GM12865 (cell line): Measurements from ENCODE around the gene DIDO1.

Experiments
- DNase-seq: peaks from one replicate; pipeline ENCODE4 v3.0.0; 2010; ENCODE audit warnings: low read depth
- H3K4me3 ChIP-seq: 2 replicates; pipeline ENCODE4 v1.5.1; 2011; ENCODE audit warnings: mild to moderate bottlenecking, low read depth, low read length, control low read depth
- TF ChIP-seq, protein P1 (sequence below): IDR thresholded peaks from 2 replicates; pipeline ENCODE4 v1.5.1; 2011; ENCODE audit warnings: low read length, control low read depth, low read depth, inconsistent platforms; ENCODE audit not compliant: insufficient read depth; ENCODE audit errors: missing control alignments

The DIDO1 gene

DNA sequence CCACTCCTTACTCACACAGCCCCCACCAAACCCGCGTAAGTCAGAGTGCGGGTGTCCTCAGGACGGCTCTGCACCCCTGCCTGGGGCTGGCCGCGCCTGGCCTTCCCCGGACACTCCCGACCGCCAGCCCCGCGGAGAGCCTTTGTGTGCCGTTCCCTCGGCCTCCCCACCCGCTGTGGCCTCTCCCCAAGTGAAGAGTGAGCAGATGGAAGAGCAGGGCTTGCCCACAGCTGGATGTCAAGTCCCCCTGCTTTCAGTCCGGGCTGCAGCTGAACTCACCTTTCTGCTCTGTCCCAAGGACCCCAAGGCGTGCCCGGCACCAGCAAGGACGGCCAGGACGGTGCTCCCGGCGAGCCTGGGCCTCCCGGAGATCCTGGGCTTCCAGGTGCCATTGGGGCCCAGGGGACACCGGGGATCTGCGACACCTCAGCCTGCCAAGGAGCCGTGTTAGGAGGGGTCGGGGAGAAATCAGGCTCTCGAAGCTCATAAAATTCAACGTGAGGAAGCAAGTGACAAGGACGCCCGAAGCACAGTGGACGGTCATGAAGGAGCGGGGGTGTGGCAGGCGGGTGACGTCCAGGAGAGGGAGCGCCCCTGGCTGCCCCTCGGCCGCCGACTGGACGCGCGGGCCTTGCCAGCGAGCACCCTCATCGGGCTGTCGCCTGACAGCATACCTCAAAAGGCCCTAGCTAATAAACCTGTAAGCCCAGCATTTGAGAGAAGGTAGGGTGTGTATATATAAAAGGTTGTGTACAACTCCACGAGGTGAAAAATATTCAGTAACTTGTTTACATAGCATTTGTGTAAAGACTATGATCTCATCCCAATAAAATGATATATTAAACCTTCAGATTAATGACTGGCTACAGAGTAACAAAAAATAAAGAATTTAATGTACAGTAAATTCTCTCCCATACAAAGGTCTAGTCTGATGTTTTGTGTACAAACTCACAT, 85.8 kb downstream of the DIDO1 start:
- TF ChIP-seq, protein P1, sequence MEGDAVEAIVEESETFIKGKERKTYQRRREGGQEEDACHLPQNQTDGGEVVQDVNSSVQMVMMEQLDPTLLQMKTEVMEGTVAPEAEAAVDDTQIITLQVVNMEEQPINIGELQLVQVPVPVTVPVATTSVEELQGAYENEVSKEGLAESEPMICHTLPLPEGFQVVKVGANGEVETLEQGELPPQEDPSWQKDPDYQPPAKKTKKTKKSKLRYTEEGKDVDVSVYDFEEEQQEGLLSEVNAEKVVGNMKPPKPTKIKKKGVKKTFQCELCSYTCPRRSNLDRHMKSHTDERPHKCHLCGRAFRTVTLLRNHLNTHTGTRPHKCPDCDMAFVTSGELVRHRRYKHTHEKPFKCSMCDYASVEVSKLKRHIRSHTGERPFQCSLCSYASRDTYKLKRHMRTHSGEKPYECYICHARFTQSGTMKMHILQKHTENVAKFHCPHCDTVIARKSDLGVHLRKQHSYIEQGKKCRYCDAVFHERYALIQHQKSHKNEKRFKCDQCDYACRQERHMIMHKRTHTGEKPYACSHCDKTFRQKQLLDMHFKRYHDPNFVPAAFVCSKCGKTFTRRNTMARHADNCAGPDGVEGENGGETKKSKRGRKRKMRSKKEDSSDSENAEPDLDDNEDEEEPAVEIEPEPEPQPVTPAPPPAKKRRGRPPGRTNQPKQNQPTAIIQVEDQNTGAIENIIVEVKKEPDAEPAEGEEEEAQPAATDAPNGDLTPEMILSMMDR = no peak
- DNase-seq = no peak
- no peak overlapping the region for H3K4me3 ChIP-seq

DNA sequence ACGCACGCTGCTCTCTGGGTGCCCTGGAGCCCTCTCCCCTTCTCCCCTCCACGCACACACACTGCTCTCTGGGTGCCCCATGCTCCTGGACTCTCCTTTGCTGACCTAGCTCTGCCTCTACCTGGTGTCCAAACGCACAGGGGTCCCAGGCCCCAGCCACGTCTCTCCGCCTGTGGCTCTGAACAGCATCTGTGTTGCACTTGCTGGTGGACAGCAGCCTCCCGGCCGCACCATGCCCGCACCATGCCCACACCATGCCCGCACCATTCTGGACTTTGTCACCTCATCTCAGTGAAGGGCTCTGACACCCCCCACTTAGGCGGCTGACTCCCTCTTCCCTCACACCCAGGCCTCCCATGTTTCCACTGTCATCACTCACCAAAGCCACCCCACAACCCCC, 86.5 kb downstream of the DIDO1 start:
- TF ChIP-seq, protein P1 = no peak
- no peak overlapping the region for H3K4me3 ChIP-seq
- DNase-seq = no peak

DNA sequence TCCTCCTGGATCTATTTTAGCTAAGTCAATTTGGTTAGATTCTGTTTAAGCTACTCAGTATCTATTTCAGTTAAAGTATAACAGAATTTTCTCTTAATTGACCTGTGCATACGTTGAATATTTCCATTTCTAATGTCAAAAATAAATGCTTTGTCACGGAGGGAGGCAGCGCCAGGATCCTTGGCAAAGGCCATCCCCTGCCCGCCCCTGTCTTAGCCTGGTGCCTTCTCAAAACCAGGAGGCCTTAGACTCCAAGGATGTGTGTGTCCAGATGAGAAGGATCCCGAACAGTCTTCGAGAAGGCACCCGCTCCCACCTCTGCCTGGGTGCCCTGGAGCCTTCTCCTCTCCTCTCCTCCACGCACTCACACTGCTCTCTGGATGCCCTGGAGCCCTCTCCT, 87.0 kb downstream of the DIDO1 start:
- no peak overlapping the region for H3K4me3 ChIP-seq
- TF ChIP-seq, protein P1 = no peak

DNA sequence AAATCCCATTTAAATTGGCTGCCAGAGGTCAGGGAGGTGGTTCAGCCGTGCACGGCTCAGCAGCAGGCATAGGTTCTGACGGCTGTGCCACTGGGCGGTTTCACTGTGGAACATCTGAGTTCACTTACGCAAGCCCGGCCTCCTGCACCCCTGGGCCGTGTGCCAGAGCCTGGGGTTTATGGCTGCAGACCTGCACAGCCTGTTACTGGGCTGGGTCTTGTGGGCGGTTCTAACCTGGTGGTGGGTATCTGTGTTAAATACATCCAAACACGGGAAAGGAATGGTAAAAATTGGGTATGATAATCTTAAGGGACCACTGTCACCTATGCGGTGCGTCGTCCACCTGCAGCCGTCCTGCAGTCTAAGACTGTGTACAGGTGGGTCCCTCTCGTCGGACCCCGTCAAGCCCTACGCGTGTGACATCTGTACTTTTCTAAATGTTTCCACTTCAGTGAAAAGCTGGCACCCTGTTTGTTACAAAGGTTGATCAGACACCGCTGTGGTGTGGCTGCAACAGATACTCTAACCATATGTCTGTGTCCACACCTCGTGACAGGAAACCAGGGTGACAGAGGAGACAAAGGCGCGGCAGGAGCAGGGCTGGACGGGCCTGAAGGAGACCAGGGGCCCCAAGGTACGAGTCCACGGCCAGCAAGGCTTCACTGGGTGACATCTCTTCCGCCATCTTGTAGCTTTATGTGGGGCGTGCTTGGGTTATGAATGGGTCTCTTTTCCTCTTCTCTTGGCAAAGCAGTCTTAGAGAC, 88.0 kb downstream of the DIDO1 start:
- no peak overlapping the region for H3K4me3 ChIP-seq
- TF ChIP-seq, protein P1 = no peak
- peak; percentile 47 for DNase-seq

More for the DNA sequence above, 87.0 kb downstream of the DIDO1 start:
- DNase-seq = no peak

DNA sequence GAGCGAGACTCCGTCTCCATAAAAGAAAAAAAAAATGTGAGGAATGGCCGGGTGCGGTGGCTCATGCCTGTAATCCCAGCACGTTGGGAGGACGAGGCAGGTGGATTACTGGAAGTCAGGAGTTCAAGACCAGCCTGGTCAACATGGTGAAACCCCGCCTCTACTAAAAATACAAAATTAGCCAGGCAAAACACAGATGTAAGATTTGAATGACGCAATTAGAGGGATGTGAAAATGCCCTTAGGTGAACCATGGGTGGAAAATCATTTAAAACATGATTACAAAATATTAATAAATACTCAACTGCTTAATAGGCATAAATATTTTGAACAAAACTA, 88.5 kb downstream of the DIDO1 start:
- no peak overlapping the region for H3K4me3 ChIP-seq
- no peak for DNase-seq
- TF ChIP-seq, protein P1 = no peak

DNA sequence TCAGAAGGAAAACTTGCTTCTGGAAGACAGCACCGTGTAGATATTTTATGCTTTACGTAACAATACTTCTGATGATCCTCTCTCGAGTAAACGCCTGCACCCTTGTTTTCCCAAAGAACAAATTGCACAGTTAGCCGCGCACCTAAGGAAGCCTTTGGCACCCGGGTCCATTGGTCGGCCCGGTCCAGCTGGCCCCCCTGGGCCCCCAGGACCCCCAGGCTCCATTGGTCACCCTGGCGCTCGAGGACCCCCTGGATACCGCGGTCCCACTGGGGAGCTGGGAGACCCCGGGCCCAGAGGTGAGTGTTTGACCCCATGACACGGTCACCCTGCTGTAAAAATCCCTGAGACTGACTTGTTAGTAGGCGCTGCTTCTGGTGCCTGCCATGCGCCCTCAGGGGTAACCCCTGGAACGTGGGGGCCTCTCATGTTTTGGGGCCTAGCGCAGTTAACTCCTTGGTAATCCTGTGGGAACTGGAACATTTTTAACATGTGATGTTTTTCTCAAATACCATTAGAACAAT, 89.3 kb downstream of the DIDO1 start:
- no peak overlapping the region for H3K4me3 ChIP-seq
- TF ChIP-seq, protein P1 = no peak
- DNase-seq = no peak
